ENCODE data around the gene KLRF2. TPM values are rescaled to one million over a fixed set of nuclear protein-coding genes. Genes with fewer than 3 reads are reported as not detected.

KLRF2 gene
- total RNA-seq, 1 experiment from 2014 or later, result not detected

DNA sequence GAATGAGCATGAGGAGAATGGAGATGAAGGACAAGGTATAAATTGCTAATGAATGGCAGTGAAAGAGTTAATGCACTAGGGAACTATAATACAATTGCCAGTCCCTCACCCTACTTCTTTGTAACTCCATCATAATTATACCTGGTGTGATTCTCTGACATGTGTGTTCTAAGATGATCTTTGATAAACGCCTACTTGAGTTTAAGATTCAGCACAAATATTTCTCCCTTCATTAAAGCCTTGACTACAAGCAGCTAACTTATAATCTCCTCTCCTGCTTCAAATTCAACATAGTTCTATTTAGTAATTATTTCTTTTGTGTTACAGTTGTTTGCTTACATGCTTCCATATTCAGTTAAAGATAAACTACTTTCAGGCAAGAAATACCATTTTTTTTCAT lies 60.5 kb downstream of the KLRF2 start:
- BruUV-seq (replicated peaks), result no TSS peak
- H3K4me3 ChIP-seq (ENCODE audit: low read length), result no peak overlapping the region

DNA sequence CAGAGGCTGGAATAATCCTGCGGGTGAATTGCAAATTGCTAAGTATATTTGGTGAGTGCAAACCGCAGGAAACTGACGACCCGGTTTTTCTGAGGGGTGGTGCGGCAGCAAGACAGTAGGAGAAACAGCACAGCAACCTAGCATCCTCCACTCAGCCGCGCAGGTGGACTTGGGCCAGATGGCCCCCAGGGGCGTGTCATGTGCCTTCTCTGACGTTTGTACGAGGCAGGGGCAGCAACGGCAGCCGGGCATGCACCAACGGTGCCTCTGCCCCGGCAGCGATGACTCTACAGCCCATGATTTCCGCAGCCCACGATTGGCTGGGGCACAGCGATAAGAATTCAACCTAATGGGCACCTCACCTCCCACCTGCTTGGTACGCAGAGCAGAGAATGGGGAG lies 62.0 kb downstream of the KLRF2 start:
- no peaks in the 10 kb centered on the region for H3F3A ChIP-seq (ENCODE audit: low read length, unreplicated experiment)
- H3K27ac ChIP-seq (ENCODE audit: low read length), result no peak overlapping the region
- H3K4me3 ChIP-seq (ENCODE audit: low read length), result no peak overlapping the region
- DNase-seq, result no peak
- no peak overlapping the region for H3K9ac ChIP-seq (ENCODE audit: low read length)
- CTCF ChIA-PET, result no interaction called here
- POLR2A ChIA-PET (ENCODE audit: unreplicated experiment), result no interaction called here
- no TSS peak for BruUV-seq (replicated peaks)
- no peaks in the 10 kb centered on the region for H3K36me3 ChIP-seq (ENCODE audit: low read depth, low read length)
- H3K4me1 ChIP-seq (ENCODE audit: insufficient read depth, low read length), result no peaks in the 10 kb centered on the region
- no peaks in the 10 kb centered on the region for H3K79me2 ChIP-seq (ENCODE audit: low read length)
- no peaks in the 10 kb centered on the region for H4K20me1 ChIP-seq (ENCODE audit: low read length)
- H3K4me2 ChIP-seq (ENCODE audit: low read length), result no peak overlapping the region
- TF ChIP-seq, protein P1, sequence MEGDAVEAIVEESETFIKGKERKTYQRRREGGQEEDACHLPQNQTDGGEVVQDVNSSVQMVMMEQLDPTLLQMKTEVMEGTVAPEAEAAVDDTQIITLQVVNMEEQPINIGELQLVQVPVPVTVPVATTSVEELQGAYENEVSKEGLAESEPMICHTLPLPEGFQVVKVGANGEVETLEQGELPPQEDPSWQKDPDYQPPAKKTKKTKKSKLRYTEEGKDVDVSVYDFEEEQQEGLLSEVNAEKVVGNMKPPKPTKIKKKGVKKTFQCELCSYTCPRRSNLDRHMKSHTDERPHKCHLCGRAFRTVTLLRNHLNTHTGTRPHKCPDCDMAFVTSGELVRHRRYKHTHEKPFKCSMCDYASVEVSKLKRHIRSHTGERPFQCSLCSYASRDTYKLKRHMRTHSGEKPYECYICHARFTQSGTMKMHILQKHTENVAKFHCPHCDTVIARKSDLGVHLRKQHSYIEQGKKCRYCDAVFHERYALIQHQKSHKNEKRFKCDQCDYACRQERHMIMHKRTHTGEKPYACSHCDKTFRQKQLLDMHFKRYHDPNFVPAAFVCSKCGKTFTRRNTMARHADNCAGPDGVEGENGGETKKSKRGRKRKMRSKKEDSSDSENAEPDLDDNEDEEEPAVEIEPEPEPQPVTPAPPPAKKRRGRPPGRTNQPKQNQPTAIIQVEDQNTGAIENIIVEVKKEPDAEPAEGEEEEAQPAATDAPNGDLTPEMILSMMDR (conservative IDR thresholded peaks at IDR 0.05; ENCODE audit: low read depth, low read length), result no peak
- no peak for TF ChIP-seq EZH2phosphoT487 (IDR thresholded peaks at IDR 0.05; ENCODE audit: borderline replicate concordance, low read length)
- TF ChIP-seq EZH2 (IDR thresholded peaks at IDR 0.05; ENCODE audit: low read length, unreplicated experiment), result no peak
- no peaks in the 10 kb centered on the region for H3K9me3 ChIP-seq (ENCODE audit: low read length)
- H3K27me3 ChIP-seq (ENCODE audit: low read length), result peaks cover 19% of the 10 kb centered on the region
- no peak overlapping the region for H2AFZ ChIP-seq (ENCODE audit: low read length)
- no peaks in the 10 kb centered on the region for H3K9me2 ChIP-seq (replicated peaks; ENCODE audit: low read length)
- no peak for ATAC-seq
- intact Hi-C loops (cut with micrococcal nuclease), result loop anchor here (5.0 to 10.0 kb wide), 2 partner anchors 62 to 199 kb away; no protein-coding TSS in a partner anchor

More for the DNA sequence above, 60.5 kb downstream of the KLRF2 start:
- intact Hi-C loops (cut with micrococcal nuclease), result loop anchor here (5.0 to 10.0 kb wide), 2 partner anchors 63 to 200 kb away; no protein-coding TSS in a partner anchor
- H3K27me3 ChIP-seq (ENCODE audit: low read length), result peaks cover 19% of the 10 kb centered on the region
- H3K36me3 ChIP-seq (ENCODE audit: low read depth, low read length), result no peaks in the 10 kb centered on the region
- TF ChIP-seq EZH2phosphoT487 (IDR thresholded peaks at IDR 0.05; ENCODE audit: borderline replicate concordance, low read length) (no peak), EZH2 (IDR thresholded peaks at IDR 0.05; ENCODE audit: low read length, unreplicated experiment) (no peak)
- TF ChIP-seq, protein P1 (conservative IDR thresholded peaks at IDR 0.05; ENCODE audit: low read depth, low read length), result no peak
- ChIA-PET POLR2A (ENCODE audit: unreplicated experiment) (no interaction called here), CTCF (no interaction called here)
- no peaks in the 10 kb centered on the region for H3F3A ChIP-seq (ENCODE audit: low read length, unreplicated experiment)
- ATAC-seq, result no peak
- H3K9me2 ChIP-seq (replicated peaks; ENCODE audit: low read length), result no peaks in the 10 kb centered on the region
- no peak overlapping the region for H3K27ac ChIP-seq (ENCODE audit: low read length)
- no peak overlapping the region for H3K9ac ChIP-seq (ENCODE audit: low read length)
- H3K4me1 ChIP-seq (ENCODE audit: insufficient read depth, low read length), result no peaks in the 10 kb centered on the region
- no peak overlapping the region for H2AFZ ChIP-seq (ENCODE audit: low read length)
- no peaks in the 10 kb centered on the region for H4K20me1 ChIP-seq (ENCODE audit: low read length)
- H3K4me2 ChIP-seq (ENCODE audit: low read length), result no peak overlapping the region
- no peak for DNase-seq
- H3K79me2 ChIP-seq (ENCODE audit: low read length), result no peaks in the 10 kb centered on the region
- no peaks in the 10 kb centered on the region for H3K9me3 ChIP-seq (ENCODE audit: low read length)

DNA sequence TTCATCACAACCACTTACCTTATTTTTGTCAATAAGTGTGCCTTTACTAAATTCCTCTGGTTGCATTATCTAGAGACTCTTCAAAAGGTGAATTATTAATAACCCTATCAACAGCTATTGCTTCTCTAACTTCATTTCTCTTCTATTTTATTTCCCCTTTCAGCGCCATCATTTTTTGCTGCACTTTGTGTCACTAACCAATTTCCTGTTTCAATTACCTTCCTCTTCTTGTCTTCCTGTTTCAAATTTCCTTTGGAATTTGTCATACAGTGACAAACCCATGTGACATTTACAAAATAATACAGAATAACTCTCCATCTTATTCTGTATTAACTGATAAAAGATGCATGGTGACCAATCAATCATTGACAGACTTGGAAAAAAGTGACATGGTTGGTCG lies 63.1 kb downstream of the KLRF2 start:
- no peak overlapping the region for H3K9ac ChIP-seq (ENCODE audit: low read length)
- no peaks in the 10 kb centered on the region for H3K4me1 ChIP-seq (ENCODE audit: insufficient read depth, low read length)
- DNase-seq, result no peak
- no peak overlapping the region for H2AFZ ChIP-seq (ENCODE audit: low read length)
- no peak overlapping the region for H3K4me3 ChIP-seq (ENCODE audit: low read length)
- no peaks in the 10 kb centered on the region for H3K36me3 ChIP-seq (ENCODE audit: low read depth, low read length)
- TF ChIP-seq, protein P1 (conservative IDR thresholded peaks at IDR 0.05; ENCODE audit: low read depth, low read length), result no peak
- no peak for TF ChIP-seq EZH2 (IDR thresholded peaks at IDR 0.05; ENCODE audit: low read length, unreplicated experiment)
- no peak for TF ChIP-seq EZH2phosphoT487 (IDR thresholded peaks at IDR 0.05; ENCODE audit: borderline replicate concordance, low read length)
- ChIA-PET POLR2A (ENCODE audit: unreplicated experiment) (no interaction called here), CTCF (no interaction called here)
- H3K9me3 ChIP-seq (ENCODE audit: low read length), result no peaks in the 10 kb centered on the region
- intact Hi-C loops (cut with micrococcal nuclease), result loop anchor here (5.0 to 10.0 kb wide), 2 partner anchors 60 to 198 kb away; no protein-coding TSS in a partner anchor
- no peak overlapping the region for H3K27ac ChIP-seq (ENCODE audit: low read length)
- H3K79me2 ChIP-seq (ENCODE audit: low read length), result no peaks in the 10 kb centered on the region
- no peak overlapping the region for H3K4me2 ChIP-seq (ENCODE audit: low read length)
- no peaks in the 10 kb centered on the region for H3F3A ChIP-seq (ENCODE audit: low read length, unreplicated experiment)
- no peaks in the 10 kb centered on the region for H4K20me1 ChIP-seq (ENCODE audit: low read length)
- H3K9me2 ChIP-seq (replicated peaks; ENCODE audit: low read length), result no peaks in the 10 kb centered on the region
- no peak for ATAC-seq
- BruUV-seq (replicated peaks), result no TSS peak
- H3K27me3 ChIP-seq (ENCODE audit: low read length), result peaks cover 25% of the 10 kb centered on the region
